Right atrium auricular region (tissue), 2 donors: ENCODE results near the gene GPC6. TPM values are rescaled to one million over a fixed set of nuclear protein-coding genes. Genes with fewer than 3 reads are reported as not detected.
A peak's percentile ranks its signal among the peaks of the same experiment; 100 is the strongest.

Experiments
- DNase-seq: peaks from one replicate; pipeline ENCODE4 v3.0.0-alpha.2; 2019; ENCODE audit warnings: low spot score
- H3K27ac ChIP-seq, 2 donors: fragments of 200-600 bp; sonication (generic); 1 replicate in 1 of 2; 2 replicates in 1 of 2; pipeline ENCODE4 v1.5.1; 2016 to 2019
- H3K27me3 ChIP-seq, 2 donors: fragments of 200-600 bp; sonication (generic); one replicate each; pipeline versions ENCODE4 v1.5.1 to v1.6.0; 2017 to 2019
- H3K36me3 ChIP-seq: fragments of 200-600 bp; sonication (generic); one replicate; pipeline ENCODE4 v1.5.1; 2016
- H3K4me1 ChIP-seq, 2 donors: fragments of 200-600 bp; sonication (generic); one replicate each; pipeline versions ENCODE4 v1.5.1 to v1.6.0; 2017 to 2019
- H3K4me3 ChIP-seq, 2 donors: fragments of 200-600 bp; sonication (generic); 1 replicate in 1 of 2; 2 replicates in 1 of 2; pipeline ENCODE4 v1.5.1; 2017 to 2019; ENCODE audit warnings: mild to moderate bottlenecking in 1 of 2, moderate library complexity in 1 of 2
- H3K9me3 ChIP-seq, 2 donors: fragments of 200-600 bp; sonication (generic); one replicate each; pipeline ENCODE4 v1.5.1; 2019
- CTCF ChIP-seq, 2 donors: fragments of 200-600 bp; sonication (generic); IDR thresholded peaks; one replicate each; pipeline ENCODE4 v1.5.1; 2019; ENCODE audit warnings: antibody characterized with exemption in 2 of 2
- total RNA-seq, 2 donors: library from RNA; depleted of rRNA; stranded (reverse); fragments of >200 nt; gene quantifications; one replicate each; pipeline ENCODE4 v1.1.0, GENCODE V29; 2016

Gene GPC6
- total RNA-seq, 2 donors from 2014 or later, result 1.3 to 3.8 TPM

- Histone ChIP-seq H3K4me1 (no peaks in the 10 kb centered on the region), H3K27ac (no peak overlapping the region), H3K27me3 (no peaks in the 10 kb centered on the region), H3K36me3 (no peaks in the 10 kb centered on the region), H3K4me3 (no peak overlapping the region), H3K9me3 (no peaks in the 10 kb centered on the region)
- no peak for TF ChIP-seq CTCF (IDR thresholded peaks at IDR 0.05)
- no peak for DNase-seq
Observed at GRCh38 chr13:94359875-94360274, 1133.3 kb downstream of the GPC6 start.

GRCh38 chr13:94362411-94362909, 1135.9 kb downstream of the GPC6 start:
- peak; percentile 81 for DNase-seq
- Histone ChIP-seq H3K4me1 (no peaks in the 10 kb centered on the region), H3K4me3 (no peak overlapping the region), H3K36me3 (no peaks in the 10 kb centered on the region), H3K27ac (no peak overlapping the region), H3K27me3 (no peaks in the 10 kb centered on the region), H3K9me3 (no peaks in the 10 kb centered on the region)
- peak; percentile 82 to 88 for TF ChIP-seq CTCF (IDR thresholded peaks at IDR 0.05)

GRCh38 chr13:94366677-94367076, 1140.1 kb downstream of the GPC6 start:
- Histone ChIP-seq H3K9me3 (no peaks in the 10 kb centered on the region), H3K27me3 (no peaks in the 10 kb centered on the region), H3K36me3 (no peaks in the 10 kb centered on the region), H3K27ac (no peak overlapping the region), H3K4me3 (no peak overlapping the region), H3K4me1 (no peaks in the 10 kb centered on the region)
- TF ChIP-seq CTCF (IDR thresholded peaks at IDR 0.05), result no peak
- no peak for DNase-seq

- H3K4me1 ChIP-seq, result no peaks in the 10 kb centered on the region
- no peak for TF ChIP-seq CTCF (IDR thresholded peaks at IDR 0.05)
- DNase-seq, result no peak
- no peak overlapping the region for H3K4me3 ChIP-seq
- no peaks in the 10 kb centered on the region for H3K27me3 ChIP-seq
- no peaks in the 10 kb centered on the region for H3K36me3 ChIP-seq
- no peak overlapping the region for H3K27ac ChIP-seq
- no peaks in the 10 kb centered on the region for H3K9me3 ChIP-seq
Observed at GRCh38 chr13:94369972-94370436, 1143.4 kb downstream of the GPC6 start.

GRCh38 chr13:94371855-94372254, 1145.2 kb downstream of the GPC6 start:
- Histone ChIP-seq H3K4me3 (no peak overlapping the region), H3K27me3 (no peaks in the 10 kb centered on the region), H3K9me3 (no peaks in the 10 kb centered on the region), H3K36me3 (no peaks in the 10 kb centered on the region), H3K4me1 (no peaks in the 10 kb centered on the region), H3K27ac (no peak overlapping the region)
- no peak for DNase-seq
- TF ChIP-seq CTCF (IDR thresholded peaks at IDR 0.05), result no peak

- no peak overlapping the region for H3K27ac ChIP-seq
- H3K9me3 ChIP-seq, result no peaks in the 10 kb centered on the region
- H3K4me1 ChIP-seq, result no peaks in the 10 kb centered on the region
- H3K36me3 ChIP-seq, result no peaks in the 10 kb centered on the region
- DNase-seq, result no peak
- H3K27me3 ChIP-seq, result no peaks in the 10 kb centered on the region
- TF ChIP-seq CTCF (IDR thresholded peaks at IDR 0.05), result no peak
- no peak overlapping the region for H3K4me3 ChIP-seq
Observed at GRCh38 chr13:94382517-94382916, 1155.9 kb downstream of the GPC6 start.
